Ovary (tissue), 3 donors: Measurements from ENCODE around the gene NR1H4.

Source experiments
- EP300 ChIP-seq: sonication (generic); formaldehyde crosslinking; IDR thresholded peaks from one replicate; pipeline ENCODE4 v1.6.1; 2017; ENCODE audit warnings: antibody characterized with exemption
- POLR2A ChIP-seq: fragments of 450-650 bp; IDR thresholded peaks from one replicate; pipeline ENCODE4 v1.6.1; 2017; ENCODE audit warnings: antibody characterized with exemption, mild to moderate bottlenecking, moderate library complexity
- TF ChIP-seq, protein P1 (sequence below), 3 donors: fragments of 450-650 bp in 2 of 3; fragments of 200-600 bp in 1 of 3; IDR thresholded peaks; one replicate each; pipeline versions ENCODE4 v1.5.1 to v1.8.0; 2016 to 2022; ENCODE audit warnings: antibody characterized with exemption in 3 of 3, mild to moderate bottlenecking in 1 of 3
- donor health status: DM: no; HTN: no; CAD: no.

DNA sequence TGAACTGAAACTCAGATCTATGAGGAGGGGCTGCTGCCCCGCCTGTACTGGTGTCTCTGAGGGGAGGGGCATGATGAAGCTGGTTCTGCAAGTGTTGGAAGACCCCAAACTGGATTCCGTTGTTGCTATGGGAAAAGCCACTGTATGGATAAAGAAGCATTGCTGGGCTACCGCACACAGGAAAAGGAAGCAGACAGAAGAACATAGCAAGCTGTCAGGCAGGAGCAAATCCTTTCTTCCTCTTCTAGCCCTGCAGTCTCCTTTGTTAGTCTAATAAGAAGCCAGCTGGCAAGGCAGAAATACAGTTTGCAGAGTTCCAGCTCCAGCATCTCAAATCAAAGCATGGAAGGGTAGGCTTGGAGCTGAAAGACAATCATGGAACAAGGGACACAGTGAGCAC lies 26.3 kb upstream of the NR1H4 start:
- TF ChIP-seq, protein P1, sequence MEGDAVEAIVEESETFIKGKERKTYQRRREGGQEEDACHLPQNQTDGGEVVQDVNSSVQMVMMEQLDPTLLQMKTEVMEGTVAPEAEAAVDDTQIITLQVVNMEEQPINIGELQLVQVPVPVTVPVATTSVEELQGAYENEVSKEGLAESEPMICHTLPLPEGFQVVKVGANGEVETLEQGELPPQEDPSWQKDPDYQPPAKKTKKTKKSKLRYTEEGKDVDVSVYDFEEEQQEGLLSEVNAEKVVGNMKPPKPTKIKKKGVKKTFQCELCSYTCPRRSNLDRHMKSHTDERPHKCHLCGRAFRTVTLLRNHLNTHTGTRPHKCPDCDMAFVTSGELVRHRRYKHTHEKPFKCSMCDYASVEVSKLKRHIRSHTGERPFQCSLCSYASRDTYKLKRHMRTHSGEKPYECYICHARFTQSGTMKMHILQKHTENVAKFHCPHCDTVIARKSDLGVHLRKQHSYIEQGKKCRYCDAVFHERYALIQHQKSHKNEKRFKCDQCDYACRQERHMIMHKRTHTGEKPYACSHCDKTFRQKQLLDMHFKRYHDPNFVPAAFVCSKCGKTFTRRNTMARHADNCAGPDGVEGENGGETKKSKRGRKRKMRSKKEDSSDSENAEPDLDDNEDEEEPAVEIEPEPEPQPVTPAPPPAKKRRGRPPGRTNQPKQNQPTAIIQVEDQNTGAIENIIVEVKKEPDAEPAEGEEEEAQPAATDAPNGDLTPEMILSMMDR (IDR thresholded peaks at IDR 0.05) = no peak
- TF ChIP-seq POLR2A (no peak), EP300 (no peak)
